Adrenal gland (tissue), 12 donors: ENCODE data around the gene HOXA13. TPM values are rescaled to one million over a fixed set of nuclear protein-coding genes. Genes with fewer than 3 reads are reported as not detected.
A peak's percentile ranks its signal among the peaks of the same experiment; 100 is the strongest.

Experiments used
- DNase-seq, 7 donors: peaks; one replicate each; pipeline ENCODE4 v3.0.0-alpha.2; 2019 to 2020
- H3K27ac ChIP-seq, 5 donors: fragments of 200-600 bp; sonication (generic) in 4 of 5; 1 replicate in 3 of 5; 2 replicates in 2 of 5; pipeline versions ENCODE4 v1.5.1 to v1.8.0; 2016 to 2020; ENCODE audit warnings: mild to moderate bottlenecking in 1 of 5
- H3K27me3 ChIP-seq: fragments of 200-600 bp; 2 replicates; pipeline ENCODE4 v1.8.0; 2021
- H3K36me3 ChIP-seq, 2 donors: fragments of 200-600 bp; replicated peaks in 1 of 2; 1 replicate in 1 of 2; 2 replicates in 1 of 2; pipeline versions ENCODE4 v1.5.1 to v1.8.0; 2018 to 2022
- H3K4me1 ChIP-seq, 2 donors: fragments of 200-600 bp; replicated peaks in 1 of 2; 1 replicate in 1 of 2; 2 replicates in 1 of 2; pipeline versions ENCODE4 v1.5.1 to v1.8.0; 2018 to 2021
- H3K4me3 ChIP-seq, 4 donors: fragments of 200-600 bp; sonication (generic) in 3 of 4; one replicate each; pipeline ENCODE4 v1.5.1; 2016 to 2018
- H3K9me3 ChIP-seq, 3 donors: fragments of 200-600 bp; sonication (generic) in 1 of 3; replicated peaks in 1 of 3; 1 replicate in 2 of 3; 2 replicates in 1 of 3; pipeline versions ENCODE4 v1.5.1 to v1.8.0; 2016 to 2021
- CTCF ChIP-seq, 6 experiments: fragments of 450-650 bp in 4 of 6; fragments of 200-600 bp in 2 of 6; sonication (generic) in 1 of 6; IDR thresholded peaks; 1 replicate in 5 of 6; 2 replicates in 1 of 6; pipeline versions ENCODE4 v1.5.1 to v1.8.0; 2016 to 2021; ENCODE audit warnings: antibody characterized with exemption in 6 of 6, mild to moderate bottlenecking in 2 of 6, moderate library complexity in 1 of 6
- POLR2A ChIP-seq, 2 donors: fragments of 450-650 bp; IDR thresholded peaks; one replicate each; pipeline ENCODE4 v1.6.1; 2017; ENCODE audit warnings: antibody characterized with exemption in 2 of 2, mild to moderate bottlenecking in 2 of 2, moderate library complexity in 1 of 2
- whole genome bisulfite sequencing, 4 donors: extraction: QIAGEN DNeasy Blood & Tissue Kit in 2 of 4; methylation state at CpG; one replicate each; pipeline versions ENCODE4 v1.1.5 to v1.1.7; 2013 to 2017; 5-methylcytosine and 5-hydroxymethylcytosine counted together
- intact Hi-C, 2 donors: fragments of 100-400 bp; cut with DNase I; formaldehyde crosslinking; loops; one replicate each; pipeline versions ENCODE4 v1.14.1 to v1.15.0; 2022 to 2023
- polyA plus RNA-seq, 3 donors: library from polyadenylated mRNA; stranded (reverse); fragments of 200-250 nt in 2 of 3; fragments of 350-450 nt in 1 of 3; fragmentation: Illumina TruSeq in 1 of 3; extraction: RNeasy Lipid Tissue Mini Kit (QIAGEN cat#74804) in 1 of 3; gene quantifications; one replicate each; pipeline ENCODE4 v1.2.3, GENCODE V29; 2013 to 2014
- total RNA-seq, 9 donors: library from RNA; depleted of rRNA in 4 of 9; stranded (reverse); fragments of >200 nt in 4 of 9; fragments of 120-200 nt in 1 of 9; fragmentation: NEBNext Ultra II Directional in 1 of 9; extraction: Animal tissue kit (Norgen Biotek cat#: 25700) in 1 of 9; gene quantifications; one replicate each; pipeline versions ENCODE4 v1.1.0 to v1.2.4, GENCODE V29; 2013 to 2023
- donor health status: healthy with polysubstance abuse.
- donor health status: Bipolar disorder and iron deficiency.
- donor health status: DM: yes; HTN: yes; CAD: no.
- donor health status: DM: no; HTN: no; CAD: no.
- donor health status: DM: no; HTN: no; CAD: no.
- donor health status: DM: yes; HTN: yes; CAD: no.

HOXA13 gene
- total and polyA plus RNA-seq, 12 donors: 0.17 to 1.4 (median 0.56) TPM; not detected in 1

- 36 to 42% (median 40%) methylated on average over 13 to 18 of the region's 18 CpGs for WGBS, 4 donors
- DNase-seq: no peak
- H3K36me3 ChIP-seq: no peaks in the 10 kb centered on the region
- no peaks in the 10 kb centered on the region for H3K9me3 ChIP-seq
- H3K4me3 ChIP-seq: no peak overlapping the region
- intact Hi-C loops: no loop called here
- H3K4me1 ChIP-seq: peaks cover 11 to 30% of the 10 kb centered on the region in 2 donors
- TF ChIP-seq POLR2A (IDR thresholded peaks at IDR 0.05) (no peak), CTCF (IDR thresholded peaks at IDR 0.05) (no peak)
- peaks cover 66% of the 10 kb centered on the region for H3K27me3 ChIP-seq
- no peak overlapping the region for H3K27ac ChIP-seq
These were observed 40.3 kb upstream of the HOXA13 start for GRCh38 chr7:27240015-27240731.

DNA sequence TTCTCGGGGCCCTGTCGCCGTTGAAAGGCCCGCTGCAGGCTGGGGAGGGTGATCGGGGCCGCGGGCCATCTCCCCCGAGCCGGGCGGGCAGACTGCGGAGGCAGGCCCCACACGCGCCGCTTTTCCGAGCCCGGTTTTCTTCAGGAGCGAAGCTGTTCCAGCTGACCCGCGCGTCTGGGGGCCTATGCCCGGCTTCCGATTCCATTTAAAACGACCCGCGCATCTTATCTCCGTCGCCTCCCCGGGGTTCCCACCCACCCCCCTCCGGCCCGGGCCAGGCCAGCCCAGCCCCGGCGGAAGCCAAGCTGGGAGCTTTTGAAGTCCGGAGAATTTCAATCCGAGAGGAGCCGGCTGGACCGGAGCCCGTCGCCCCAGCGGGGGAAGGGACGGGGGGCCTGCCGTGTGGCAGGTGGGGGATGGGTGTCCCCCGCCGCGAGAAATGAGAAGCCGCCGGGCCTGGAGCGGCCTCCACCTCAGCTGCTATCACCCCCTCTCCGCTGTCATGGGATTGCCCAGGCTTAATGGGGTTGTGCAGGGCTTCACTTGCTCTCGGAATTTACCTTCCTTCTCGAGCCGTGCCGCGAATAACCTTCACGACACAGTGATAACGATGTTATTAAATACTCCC, 39.6 kb upstream of the HOXA13 start:
- Histone ChIP-seq H3K36me3 (no peaks in the 10 kb centered on the region), H3K9me3 (no peaks in the 10 kb centered on the region), H3K27me3 (peaks cover 64% of the 10 kb centered on the region), H3K4me3 (no peak overlapping the region), H3K27ac (no peak overlapping the region), H3K4me1 (peaks cover 11 to 31% of the 10 kb centered on the region in 2 donors)
- TF ChIP-seq POLR2A (IDR thresholded peaks at IDR 0.05) (no peak), CTCF (IDR thresholded peaks at IDR 0.05) (no peak)
- DNase-seq: no peak
- WGBS, 4 donors: 10 to 40% (median 22%) methylated on average over 16 to 55 of the region's 55 CpGs
- intact Hi-C loops: loop anchor here in 1 of 2 donors (10.0 kb wide), 1 partner anchor 335 kb away; no protein-coding TSS in a partner anchor

DNA sequence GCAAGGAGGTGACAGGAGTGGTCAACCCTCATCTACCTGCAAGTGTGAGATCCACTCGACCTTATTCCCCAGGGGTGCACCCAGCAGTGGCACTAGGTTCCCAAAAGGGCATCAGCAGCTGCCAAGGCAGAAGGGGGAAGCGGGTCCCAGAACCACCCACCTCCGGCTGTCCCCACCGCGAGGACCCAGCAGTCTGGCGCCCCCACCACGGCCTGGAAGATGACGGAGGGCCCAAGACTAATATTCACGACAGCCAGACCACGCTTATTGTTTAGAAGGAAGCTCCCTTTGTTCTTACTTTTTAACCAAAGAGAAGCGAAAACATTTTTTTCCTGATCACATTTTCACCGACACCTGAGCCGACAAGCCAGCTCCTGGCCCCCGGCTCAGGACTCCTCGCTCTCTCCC, 39.1 kb upstream of the HOXA13 start:
- intact Hi-C loops: loop anchor here in 1 of 2 donors (10.0 kb wide), 1 partner anchor 336 kb away; no protein-coding TSS in a partner anchor
- Histone ChIP-seq H3K9me3 (no peaks in the 10 kb centered on the region), H3K27me3 (peaks cover 63% of the 10 kb centered on the region), H3K27ac (no peak overlapping the region), H3K4me3 (no peak overlapping the region), H3K36me3 (no peaks in the 10 kb centered on the region), H3K4me1 (peaks cover 11 to 31% of the 10 kb centered on the region in 2 donors)
- no peak for TF ChIP-seq CTCF (IDR thresholded peaks at IDR 0.05)
- TF ChIP-seq POLR2A (IDR thresholded peaks at IDR 0.05): no peak
- 62 to 85% (median 81%) methylated on average over 14 to 15 of the region's 15 CpGs for WGBS, 4 donors
- DNase-seq: no peak

- peak in 1 of 7 donors; percentile 28 for DNase-seq
- Histone ChIP-seq H3K4me3 (no peak overlapping the region), H3K36me3 (no peaks in the 10 kb centered on the region), H3K27me3 (peaks cover 52% of the 10 kb centered on the region), H3K27ac (no peak overlapping the region), H3K4me1 (peaks cover 6 to 24% of the 10 kb centered on the region in 2 donors), H3K9me3 (no peaks in the 10 kb centered on the region)
- intact Hi-C loops: loop anchor here in 1 of 2 donors (10.0 kb wide), 1 partner anchor 337 kb away; no protein-coding TSS in a partner anchor
- TF ChIP-seq CTCF (IDR thresholded peaks at IDR 0.05) (no peak), POLR2A (IDR thresholded peaks at IDR 0.05) (no peak)
- WGBS, 4 donors: 43 to 80% (median 49%) methylated on average over 1 of the region's 1 CpG
These were observed 37.9 kb upstream of the HOXA13 start for GRCh38 chr7:27237735-27238334.
